GM12872 (cell line): ENCODE results near the gene KAT5.

Experiments
- CTCF ChIP-seq: IDR thresholded peaks from 3 replicates; pipeline ENCODE4 v1.5.1; 2011; ENCODE audit warnings: low read depth, mild to moderate bottlenecking, low read length, moderate library complexity; ENCODE audit not compliant: insufficient read depth

KAT5 gene

GRCh38 chr11:65720211-65720934 lies 8.3 kb downstream of the KAT5 start, which contains the start of gene RNASEH2C:
Gene RNASEH2C, minus strand, starts transcription at chr11:65720798. Its CDS starts 40 bp downstream, at chr11:65720758.
- TF ChIP-seq CTCF = no peak

- no peak for TF ChIP-seq CTCF
These were observed 10.2 kb downstream of the KAT5 start for GRCh38 chr11:65722261-65722660.

- peak; percentile 46; the same call in 1 of the 3 replicates for TF ChIP-seq CTCF
These were observed 14.6 kb downstream of the KAT5 start for GRCh38 chr11:65726660-65727059.

- TF ChIP-seq CTCF = no peak
These were observed 15.8 kb downstream of the KAT5 start for GRCh38 chr11:65727865-65728264.

GRCh38 chr11:65730461-65730860 lies 18.4 kb downstream of the KAT5 start:
- no peak for TF ChIP-seq CTCF

GRCh38 chr11:65736810-65737209 lies 24.8 kb downstream of the KAT5 start:
- TF ChIP-seq CTCF = no peak

DNA sequence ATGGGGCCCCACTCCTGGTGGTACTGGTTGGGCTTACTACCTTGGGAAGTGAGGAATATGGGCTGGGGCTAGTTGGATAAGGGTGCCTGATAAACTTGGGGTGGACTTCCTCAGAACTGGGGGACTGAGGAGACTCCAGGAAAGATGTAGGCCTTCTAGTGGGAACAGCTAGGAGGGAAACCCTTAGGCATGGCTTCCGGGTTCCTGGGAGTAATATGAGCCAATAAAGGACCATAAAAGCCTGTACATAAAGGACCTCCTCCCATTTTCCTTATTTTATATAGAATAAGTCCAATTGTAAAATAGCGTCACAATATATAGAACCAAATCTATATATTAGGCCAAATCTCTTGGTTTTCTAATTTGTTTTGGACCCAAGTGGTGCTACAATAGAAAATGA lies 27.0 kb downstream of the KAT5 start:
- TF ChIP-seq CTCF = no peak

DNA sequence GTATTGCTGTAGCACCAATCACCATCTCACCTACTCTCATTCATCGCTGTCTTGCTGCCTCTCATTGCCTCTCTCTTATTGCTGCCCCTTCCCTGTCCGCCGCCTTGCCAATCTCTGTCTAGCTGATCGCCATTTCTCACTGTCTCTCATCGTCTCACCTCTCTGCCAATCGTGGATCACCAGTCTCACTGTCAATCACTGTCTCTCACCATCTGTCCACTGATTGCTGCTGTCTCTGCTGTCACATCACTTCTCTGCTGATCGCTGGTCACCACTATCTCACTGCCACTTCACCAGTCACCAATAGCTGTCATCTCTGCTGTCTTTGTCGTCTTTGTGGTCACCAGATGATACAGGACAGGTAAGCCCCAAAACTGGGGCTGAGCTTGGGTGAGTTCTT lies 29.1 kb downstream of the KAT5 start:
- TF ChIP-seq CTCF = no peak
